ENCODE data around the gene DHRS4L2.
A peak's percentile ranks its signal among the peaks of the same experiment; 100 is the strongest.
"Not testable (repeated sequence)": the region's sequence is repeated elsewhere in the genome, so short reads cannot be mapped to it uniquely, and the experiment has no call there.

Gene DHRS4L2

GRCh38 chr14:23988607-23989363, at the start of gene DHRS4L2:
DHRS4L2 (plus strand) TSS chr14:23988929; CDS start chr14:23988948, 19 bp downstream.
- peak; percentile 89 for DNase-seq

GRCh38 chr14:23939607-23940326, 49.0 kb upstream of the DHRS4L2 start:
- DNase-seq: no peak

GRCh38 chr14:23941230-23941629, 47.5 kb upstream of the DHRS4L2 start:
- no peak for DNase-seq

- no peak for DNase-seq
Measured at GRCh38 chr14:23941669-23942068, 47.1 kb upstream of the DHRS4L2 start.

- DNase-seq: no peak
Measured at GRCh38 chr14:23942587-23942986, 46.1 kb upstream of the DHRS4L2 start.

GRCh38 chr14:23949069-23949468, 39.7 kb upstream of the DHRS4L2 start:
- not testable (repeated sequence) for DNase-seq

- DNase-seq: no peak
Measured at GRCh38 chr14:23950411-23951135, 38.2 kb upstream of the DHRS4L2 start.

GRCh38 chr14:23951136-23951466, 37.6 kb upstream of the DHRS4L2 start:
- DNase-seq: not testable (repeated sequence)

GRCh38 chr14:23951590-23952201, 37.0 kb upstream of the DHRS4L2 start:
- no peak for DNase-seq

- DNase-seq: not testable (repeated sequence)
Measured at GRCh38 chr14:23953116-23953463, 35.6 kb upstream of the DHRS4L2 start.

- DNase-seq: peak; percentile 94
Measured at GRCh38 chr14:23953464-23954278, 35.1 kb upstream of the DHRS4L2 start, which contains the start of gene DHRS4. DHRS4 (plus strand) TSS chr14:23953770; CDS start chr14:23953789, 19 bp downstream.

- DNase-seq: not testable (repeated sequence)
Measured at GRCh38 chr14:23954279-23954614, 34.5 kb upstream of the DHRS4L2 start.

GRCh38 chr14:23954965-23955364, 33.8 kb upstream of the DHRS4L2 start:
- DNase-seq: not testable (repeated sequence)

- not testable (repeated sequence) for DNase-seq
Measured at GRCh38 chr14:23955811-23956210, 32.9 kb upstream of the DHRS4L2 start.

- DNase-seq: not testable (repeated sequence)
Measured at GRCh38 chr14:23957913-23958569, 30.7 kb upstream of the DHRS4L2 start.

GRCh38 chr14:23960899-23961298, 27.8 kb upstream of the DHRS4L2 start:
- DNase-seq: not testable (repeated sequence)

- DNase-seq: not testable (repeated sequence)
Measured at GRCh38 chr14:23961704-23962103, 27.0 kb upstream of the DHRS4L2 start.

GRCh38 chr14:23969130-23969480, 19.6 kb upstream of the DHRS4L2 start:
- DNase-seq: not testable (repeated sequence)

- DNase-seq: peak; percentile 14
Measured at GRCh38 chr14:23969481-23970282, 19.0 kb upstream of the DHRS4L2 start.

- not testable (repeated sequence) for DNase-seq
Measured at GRCh38 chr14:23970283-23970659, 18.5 kb upstream of the DHRS4L2 start.

- DNase-seq: not testable (repeated sequence)
Measured at GRCh38 chr14:23973178-23973577, 15.6 kb upstream of the DHRS4L2 start.

All from GDM1 (cell line).